Fibroblast of mammary gland (primary cell): ENCODE measurements around the gene CHD2.
A peak's percentile ranks its signal among the peaks of the same experiment; 100 is the strongest.

Experiments
- DNase-seq: peaks from one replicate; pipeline ENCODE4 v3.0.0-alpha.2; 2010; ENCODE audit warnings: low read depth
- H3K4me3 ChIP-seq: 2 replicates; pipeline ENCODE4 v1.5.1; 2011; ENCODE audit warnings: low read depth, mild to moderate bottlenecking, low read length, moderate library complexity; ENCODE audit not compliant: control insufficient read depth
- CTCF ChIP-seq: conservative IDR thresholded peaks from 2 replicates; pipeline ENCODE4 v1.5.1; 2011; ENCODE audit warnings: low read depth, low read length, inconsistent platforms; ENCODE audit not compliant: control insufficient read depth, insufficient read depth

CHD2 gene

DNA sequence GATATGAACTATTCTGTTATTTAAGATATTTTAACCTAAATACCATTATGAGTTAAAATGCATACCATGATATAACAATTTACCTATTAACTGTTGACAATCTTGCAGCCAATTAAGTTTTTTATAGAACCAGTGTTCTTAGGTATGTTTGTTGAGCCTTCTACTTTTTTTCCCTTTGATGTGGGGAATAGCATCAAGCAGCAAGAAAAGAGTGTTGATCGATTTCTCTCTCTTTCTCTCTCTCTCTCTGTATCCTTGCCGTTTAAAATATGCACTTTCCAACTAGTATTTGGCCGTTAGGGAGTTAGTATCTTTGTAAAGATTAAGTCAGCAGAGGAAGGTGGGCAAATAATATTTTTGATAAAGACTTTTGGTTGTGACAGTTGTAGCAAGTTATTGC lies 5.9 kb downstream of the CHD2 start:
- DNase-seq: no peak
- peak overlapping the region; percentile 17 for H3K4me3 ChIP-seq
- TF ChIP-seq CTCF: no peak

DNA sequence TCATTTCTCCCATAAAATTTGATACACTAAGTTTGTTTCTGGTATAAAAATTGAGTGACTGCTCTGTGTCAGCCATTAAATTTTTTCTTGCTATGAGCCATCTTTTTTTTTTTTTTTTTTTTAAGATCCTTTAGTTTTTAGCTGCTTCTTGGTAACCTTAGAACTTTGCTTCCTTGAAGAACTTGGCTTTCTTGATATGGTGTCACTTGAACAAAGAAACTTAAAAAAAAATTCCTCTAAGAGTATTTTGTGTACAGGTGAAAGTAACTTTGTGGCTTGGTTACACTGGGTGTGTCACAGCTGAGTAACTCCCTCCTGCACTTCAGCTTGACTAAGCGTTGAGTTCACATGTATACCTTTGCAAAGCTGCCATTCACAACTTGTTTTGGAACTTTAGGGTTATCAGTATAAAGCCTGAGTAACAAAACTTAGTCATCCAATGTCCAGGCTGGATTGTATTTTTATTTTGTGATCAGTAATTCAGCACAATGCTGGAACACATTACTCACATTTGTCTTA lies 6.5 kb downstream of the CHD2 start:
- peak; percentile 76 for DNase-seq
- TF ChIP-seq CTCF: no peak
- no peak overlapping the region for H3K4me3 ChIP-seq

DNA sequence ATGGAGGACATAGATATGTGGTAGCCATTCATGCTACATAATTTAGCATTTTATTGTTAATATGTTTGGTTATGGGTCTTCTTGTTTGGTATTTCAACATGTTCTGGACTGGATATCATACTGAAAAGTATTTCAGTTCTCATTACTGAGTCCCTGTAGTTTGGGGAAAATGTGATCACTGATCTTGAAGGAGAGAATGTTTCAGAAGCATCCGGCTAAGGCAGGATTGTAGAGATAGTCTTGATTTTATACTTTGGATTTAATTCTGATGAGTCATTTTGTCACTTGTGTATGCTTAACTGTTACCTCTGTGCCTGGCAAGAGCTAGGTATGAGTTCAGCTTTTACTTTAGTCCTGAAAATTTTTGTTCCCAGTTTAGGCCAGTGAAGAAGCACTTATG lies 7.1 kb downstream of the CHD2 start:
- no peak for DNase-seq
- no peak overlapping the region for H3K4me3 ChIP-seq
- TF ChIP-seq CTCF: no peak

- no peak for TF ChIP-seq CTCF
- peak; percentile 92 for DNase-seq
- H3K4me3 ChIP-seq: no peak overlapping the region
These were observed 8.0 kb downstream of the CHD2 start for GRCh38 chr15:92907896-92908712.

GRCh38 chr15:92908713-92909057 lies 8.6 kb downstream of the CHD2 start:
- H3K4me3 ChIP-seq: no peak overlapping the region
- TF ChIP-seq CTCF: no peak
- no peak for DNase-seq

GRCh38 chr15:92909136-92909781 lies 9.1 kb downstream of the CHD2 start:
- no peak overlapping the region for H3K4me3 ChIP-seq
- DNase-seq: no peak
- no peak for TF ChIP-seq CTCF
